Astrocyte (in vitro differentiated cells and primary cell): ENCODE results near the gene CD101. TPM values are rescaled to one million over a fixed set of nuclear protein-coding genes. Genes with fewer than 3 reads are reported as not detected.

ENCODE experiments used
- DNase-seq: peaks from one replicate; pipeline ENCODE4 v3.0.0-alpha.2; 2010; ENCODE audit warnings: low read depth
- FAIRE-seq: peaks from 2 replicates; lab custom pipeline; 2011; peaks lifted over from hg19 to GRCh38; lab: Jason Lieb, UNC
- H2AFZ ChIP-seq: 2 replicates; pipeline ENCODE4 v1.6.0; 2012; ENCODE audit warnings: low read depth, low read length, inconsistent platforms
- H3K27ac ChIP-seq: 2 replicates; pipeline ENCODE4 v1.5.1; 2011; ENCODE audit warnings: low read depth, low read length, inconsistent platforms
- H3K27me3 ChIP-seq: 2 replicates; pipeline ENCODE4 v1.6.0; 2011; ENCODE audit warnings: low read length, inconsistent platforms; ENCODE audit not compliant: insufficient read depth
- H3K36me3 ChIP-seq: 2 replicates; pipeline ENCODE4 v1.5.1; 2011; ENCODE audit warnings: low read length, inconsistent platforms; ENCODE audit not compliant: insufficient read depth
- H3K4me1 ChIP-seq: 2 replicates; pipeline ENCODE4 v1.5.1; 2011; ENCODE audit warnings: low read length, inconsistent platforms; ENCODE audit not compliant: insufficient read depth
- H3K4me2 ChIP-seq: 2 replicates; pipeline ENCODE4 v1.6.0; 2012; ENCODE audit warnings: low read length, inconsistent platforms
- H3K4me3 ChIP-seq: 2 replicates; pipeline ENCODE4 v1.5.1; 2011; ENCODE audit warnings: low read depth, mild to moderate bottlenecking, low read length, inconsistent platforms; ENCODE audit not compliant: insufficient read depth
- H3K79me2 ChIP-seq: 2 replicates; pipeline ENCODE4 v1.6.0; 2012; ENCODE audit warnings: mild to moderate bottlenecking, low read length, inconsistent platforms; ENCODE audit not compliant: insufficient read depth
- H3K9ac ChIP-seq: 2 replicates; pipeline ENCODE4 v1.6.0; 2012; ENCODE audit warnings: mild to moderate bottlenecking, low read length, inconsistent platforms
- H3K9me3 ChIP-seq: 2 replicates; pipeline ENCODE4 v1.5.1; 2012; ENCODE audit warnings: low read depth, mild to moderate bottlenecking, low read length, inconsistent platforms; ENCODE audit not compliant: insufficient read depth
- H4K20me1 ChIP-seq: 2 replicates; pipeline ENCODE4 v1.6.0; 2012; ENCODE audit warnings: low read length, inconsistent platforms; ENCODE audit not compliant: insufficient read depth
- H3K27ac Mint-ChIP-seq: one replicate; pipeline ENCODE4 v1.8.0; 2021; ENCODE audit warnings: mild to moderate bottlenecking, mixed read lengths; ENCODE audit not compliant: unreplicated experiment
- H3K27me3 Mint-ChIP-seq: one replicate; pipeline ENCODE4 v1.8.0; 2021; ENCODE audit warnings: low read depth, mixed read lengths; ENCODE audit not compliant: unreplicated experiment
- H3K36me3 Mint-ChIP-seq: one replicate; pipeline ENCODE4 v1.8.0; 2021; ENCODE audit warnings: low read depth, mixed read lengths; ENCODE audit not compliant: unreplicated experiment
- H3K4me1 Mint-ChIP-seq: one replicate; pipeline ENCODE4 v1.8.0; 2021; ENCODE audit warnings: low read depth, mixed read lengths; ENCODE audit not compliant: unreplicated experiment
- H3K4me3 Mint-ChIP-seq: one replicate; pipeline ENCODE4 v1.8.0; 2021; ENCODE audit warnings: mild to moderate bottlenecking, moderate library complexity, mixed read lengths; ENCODE audit not compliant: unreplicated experiment
- H3K9me3 Mint-ChIP-seq: one replicate; pipeline ENCODE4 v1.8.0; 2021; ENCODE audit warnings: mild to moderate bottlenecking, mixed read lengths; ENCODE audit not compliant: unreplicated experiment
- EZH2 ChIP-seq: IDR thresholded peaks from 2 replicates; pipeline ENCODE4 v1.6.1; 2012; ENCODE audit warnings: mild to moderate bottlenecking, low read length, inconsistent platforms; ENCODE audit not compliant: insufficient read depth
- total RNA-seq: library from RNA; stranded (reverse); gene quantifications from 2 replicates; pipeline ENCODE4 v1.2.1, GENCODE V29; 2021
- TF ChIP-seq, protein P1 (sequence below): IDR thresholded peaks from 2 replicates; pipeline ENCODE4 v1.5.1; 2011; ENCODE audit warnings: low read depth, mild to moderate bottlenecking, inconsistent platforms, low read length, moderate library complexity; ENCODE audit not compliant: insufficient read depth

CD101 gene
- total RNA-seq, 1 donor from 2014 or later = 1.6 TPM

DNA sequence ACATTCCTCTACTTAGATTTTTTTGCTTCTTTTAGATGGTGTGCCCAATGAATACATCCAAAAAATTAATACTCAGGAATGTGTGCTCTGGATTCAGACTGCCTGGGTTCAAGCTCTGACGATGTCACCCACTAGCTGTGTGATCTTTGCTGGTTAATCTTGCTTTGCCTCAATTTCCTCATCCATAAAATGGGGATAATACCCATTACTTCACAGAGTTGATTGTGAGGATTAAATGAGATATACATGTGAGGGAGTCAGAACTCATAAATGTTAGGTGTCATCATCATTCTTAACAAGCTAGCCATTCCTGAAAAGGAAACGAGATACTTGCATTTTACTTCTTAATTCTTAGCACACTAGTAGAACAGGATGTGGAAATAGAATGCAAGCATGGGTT lies 45.7 kb downstream of the CD101 start:
- Mint-ChIP-seq H3K27ac (no peak overlapping the region), H3K4me1 (peaks cover 4% of the 10 kb centered on the region), H3K4me3 (no peak overlapping the region), H3K36me3 (peaks cover 2% of the 10 kb centered on the region), H3K27me3 (peaks cover 6% of the 10 kb centered on the region), H3K9me3 (no peaks in the 10 kb centered on the region)
- Histone ChIP-seq H4K20me1 (no peaks in the 10 kb centered on the region), H3K4me2 (no peak overlapping the region), H3K27me3 (no peaks in the 10 kb centered on the region), H3K9ac (no peak overlapping the region), H3K79me2 (no peaks in the 10 kb centered on the region), H2AFZ (no peak overlapping the region), H3K9me3 (no peaks in the 10 kb centered on the region), H3K4me1 (no peaks in the 10 kb centered on the region), H3K36me3 (no peaks in the 10 kb centered on the region), H3K27ac (no peak overlapping the region), H3K4me3 (no peak overlapping the region)
- FAIRE-seq (no peak), DNase-seq (no peak)
- TF ChIP-seq EZH2 = no peak
- TF ChIP-seq, protein P1, sequence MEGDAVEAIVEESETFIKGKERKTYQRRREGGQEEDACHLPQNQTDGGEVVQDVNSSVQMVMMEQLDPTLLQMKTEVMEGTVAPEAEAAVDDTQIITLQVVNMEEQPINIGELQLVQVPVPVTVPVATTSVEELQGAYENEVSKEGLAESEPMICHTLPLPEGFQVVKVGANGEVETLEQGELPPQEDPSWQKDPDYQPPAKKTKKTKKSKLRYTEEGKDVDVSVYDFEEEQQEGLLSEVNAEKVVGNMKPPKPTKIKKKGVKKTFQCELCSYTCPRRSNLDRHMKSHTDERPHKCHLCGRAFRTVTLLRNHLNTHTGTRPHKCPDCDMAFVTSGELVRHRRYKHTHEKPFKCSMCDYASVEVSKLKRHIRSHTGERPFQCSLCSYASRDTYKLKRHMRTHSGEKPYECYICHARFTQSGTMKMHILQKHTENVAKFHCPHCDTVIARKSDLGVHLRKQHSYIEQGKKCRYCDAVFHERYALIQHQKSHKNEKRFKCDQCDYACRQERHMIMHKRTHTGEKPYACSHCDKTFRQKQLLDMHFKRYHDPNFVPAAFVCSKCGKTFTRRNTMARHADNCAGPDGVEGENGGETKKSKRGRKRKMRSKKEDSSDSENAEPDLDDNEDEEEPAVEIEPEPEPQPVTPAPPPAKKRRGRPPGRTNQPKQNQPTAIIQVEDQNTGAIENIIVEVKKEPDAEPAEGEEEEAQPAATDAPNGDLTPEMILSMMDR = no peak

DNA sequence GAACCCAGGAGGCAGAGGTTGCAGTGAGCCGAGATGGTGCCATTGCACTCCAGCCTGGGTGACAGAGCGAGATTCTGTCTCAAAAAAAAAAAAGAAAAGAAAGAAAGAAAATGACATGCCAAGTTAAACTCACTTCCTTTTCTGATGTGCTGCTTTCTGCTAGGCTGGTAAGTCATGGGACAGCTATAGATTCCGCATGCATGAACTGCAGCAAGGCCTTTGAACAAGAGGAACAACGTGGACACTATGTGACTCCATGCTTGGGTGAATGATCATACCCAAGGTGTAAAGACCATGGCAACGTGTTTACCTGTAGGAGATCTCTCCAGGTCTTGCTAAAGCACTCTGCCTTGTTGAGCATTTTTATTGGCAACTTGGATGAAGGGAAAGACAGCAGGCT lies 48.3 kb downstream of the CD101 start:
- H2AFZ ChIP-seq = no peak overlapping the region
- Mint-ChIP-seq H3K9me3 (no peaks in the 10 kb centered on the region), H3K36me3 (peaks cover 2% of the 10 kb centered on the region), H3K4me3 (no peak overlapping the region), H3K27ac (no peak overlapping the region), H3K4me1 (peaks cover 4% of the 10 kb centered on the region), H3K27me3 (peaks cover 6% of the 10 kb centered on the region)
- no peaks in the 10 kb centered on the region for H3K36me3 ChIP-seq
- H3K4me1 ChIP-seq = no peaks in the 10 kb centered on the region
- no peak overlapping the region for H3K4me3 ChIP-seq
- no peaks in the 10 kb centered on the region for H3K79me2 ChIP-seq
- no peak overlapping the region for H3K4me2 ChIP-seq
- H3K27me3 ChIP-seq = no peaks in the 10 kb centered on the region
- H3K27ac ChIP-seq = no peak overlapping the region
- FAIRE-seq (no peak), DNase-seq (no peak)
- H3K9me3 ChIP-seq = no peaks in the 10 kb centered on the region
- H4K20me1 ChIP-seq = no peaks in the 10 kb centered on the region
- no peak overlapping the region for H3K9ac ChIP-seq
- TF ChIP-seq, protein P1 = no peak
- TF ChIP-seq EZH2 = no peak

DNA sequence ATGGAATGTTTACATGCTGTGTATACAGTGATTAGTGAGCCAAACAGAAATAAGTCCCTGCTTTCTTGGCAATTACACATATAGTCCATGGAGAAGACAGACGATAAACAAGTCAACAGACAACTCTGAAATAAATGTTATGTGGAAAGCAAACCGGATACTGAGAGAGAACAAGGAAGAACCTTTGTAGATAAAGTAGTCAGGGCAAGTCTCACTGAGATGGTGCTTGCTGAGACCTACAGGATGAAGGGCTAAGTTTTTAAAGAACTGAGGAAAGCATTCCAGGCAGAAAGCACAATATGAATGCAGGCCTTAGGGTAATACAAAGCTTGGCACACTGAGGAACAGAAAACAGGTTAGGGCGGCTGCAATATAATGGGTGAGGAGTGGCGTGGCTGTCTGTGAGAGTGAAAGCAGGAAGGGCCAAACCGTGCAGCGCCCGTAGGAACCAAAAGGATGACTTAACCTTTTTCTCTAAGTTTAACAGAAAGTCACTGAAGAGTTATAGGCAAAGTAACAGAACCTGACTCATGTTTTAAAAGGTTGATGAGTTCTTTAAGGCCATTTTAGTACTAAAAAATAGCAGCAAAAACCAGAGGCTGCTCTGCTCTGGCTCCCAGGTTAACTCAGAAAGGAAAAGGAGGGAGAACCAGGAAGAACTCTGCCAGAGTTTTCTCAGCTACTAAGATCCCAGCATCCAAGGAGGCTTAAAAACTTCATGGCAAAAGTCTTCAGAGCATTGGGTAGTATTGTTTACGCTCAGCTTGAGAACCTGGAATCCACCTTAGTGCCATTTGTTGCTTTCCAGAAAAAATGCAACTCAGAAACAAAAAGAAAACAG lies 49.9 kb downstream of the CD101 start:
- H3K27ac ChIP-seq = no peak overlapping the region
- no peak overlapping the region for H3K4me3 ChIP-seq
- H2AFZ ChIP-seq = peak overlapping the region; percentile 46
- Mint-ChIP-seq H3K27me3 (peaks cover 6% of the 10 kb centered on the region), H3K4me1 (peaks cover 1% of the 10 kb centered on the region), H3K36me3 (peaks cover 2% of the 10 kb centered on the region), H3K9me3 (no peaks in the 10 kb centered on the region), H3K27ac (no peak overlapping the region), H3K4me3 (no peak overlapping the region)
- no peak overlapping the region for H3K9ac ChIP-seq
- FAIRE-seq = no peak
- H3K4me1 ChIP-seq = no peaks in the 10 kb centered on the region
- no peak for DNase-seq
- H3K9me3 ChIP-seq = no peaks in the 10 kb centered on the region
- no peaks in the 10 kb centered on the region for H3K27me3 ChIP-seq
- no peaks in the 10 kb centered on the region for H4K20me1 ChIP-seq
- no peaks in the 10 kb centered on the region for H3K36me3 ChIP-seq
- no peaks in the 10 kb centered on the region for H3K79me2 ChIP-seq
- no peak for TF ChIP-seq EZH2
- TF ChIP-seq, protein P1 = no peak
- no peak overlapping the region for H3K4me2 ChIP-seq
